Mammary microvascular endothelial cell (primary cell): ENCODE data around the gene COL4A3. TPM values are rescaled to one million over a fixed set of nuclear protein-coding genes. Genes with fewer than 3 reads are reported as not detected.

Experiments
- total RNA-seq: library from RNA; depleted of rRNA; stranded (reverse); fragments of >200 nt; gene quantifications from 2 replicates; pipeline ENCODE4 v1.2.3, GENCODE V29; 2015

The COL4A3 gene
- total RNA-seq: not detected in 2 replicates

GRCh38 chr2:227163998-227164762 lies at the start of gene COL4A3, which contains the start of gene COL4A4:
Gene COL4A3 (plus strand): TSS chr2:227164624. CDS start chr2:227164727, 103 bp downstream.
Gene COL4A4 (minus strand): TSS chr2:227164205. CDS start chr2:227147483, 16,722 bp downstream.

DNA sequence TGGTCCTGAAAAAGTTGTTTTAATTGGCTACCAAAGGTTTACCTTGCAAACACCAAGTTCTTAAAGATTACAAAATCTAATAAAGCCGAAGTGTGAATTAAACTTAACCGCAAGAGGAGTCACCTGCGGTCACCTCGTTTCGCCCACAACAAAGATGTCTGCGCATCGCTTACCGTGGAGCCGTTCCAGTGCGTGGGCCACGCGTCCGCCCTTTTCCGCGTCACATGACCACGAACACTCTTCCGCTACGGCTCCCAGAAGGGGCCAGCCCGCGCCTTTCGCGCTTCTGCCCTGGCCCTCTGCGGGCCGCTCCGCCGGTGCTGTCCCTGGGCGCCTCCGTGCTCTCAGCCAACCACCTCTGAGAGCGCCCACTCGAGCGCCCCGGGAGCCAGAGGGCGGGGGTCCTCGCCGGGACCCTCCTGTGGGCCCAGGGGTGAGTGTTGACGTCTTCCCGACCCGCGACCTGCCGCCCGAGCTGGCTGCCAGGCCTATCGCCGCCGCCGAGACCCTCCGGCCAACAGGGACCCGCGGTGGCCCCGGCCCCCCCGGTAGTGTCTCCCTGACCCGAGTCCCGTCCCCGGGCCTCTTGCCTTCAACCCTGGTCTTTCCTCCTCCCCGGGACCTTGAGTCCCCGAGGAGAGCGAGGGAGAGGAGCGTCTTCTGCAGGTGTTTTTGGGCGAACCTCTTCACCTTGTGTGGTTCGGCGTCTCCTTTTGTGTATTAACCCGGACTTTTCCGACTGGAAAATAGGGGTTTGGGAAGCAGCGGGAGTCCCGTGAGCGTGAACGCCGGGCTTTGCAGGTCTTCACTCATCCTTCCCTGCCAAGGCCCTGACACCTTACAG lies 160.8 kb downstream of the COL4A3 start, which contains the start of gene MFF:
MFF (plus strand) TSS at position 257 of the 844 bp plus-strand sequence. CDS start 5,415 bp downstream, outside the sequence.

Other genes starting within 250 kb of the COL4A3 start
- under 0.01 TPM in 1 of 2 replicates, not detected in the other for gene COL4A4, start 419 bp upstream of the COL4A3 start, total RNA-seq
- gene MFF, start 160.6 kb downstream of the COL4A3 start, total RNA-seq: 67.6 and 68.7 TPM in 2 replicates
- not detected in 2 replicates for gene TM4SF20, start 214.7 kb downstream of the COL4A3 start, total RNA-seq
- gene SCYGR1, start 223.3 kb downstream of the COL4A3 start, total RNA-seq: not detected in 2 replicates